ENCODE data around the gene OR5A2.

DNA sequence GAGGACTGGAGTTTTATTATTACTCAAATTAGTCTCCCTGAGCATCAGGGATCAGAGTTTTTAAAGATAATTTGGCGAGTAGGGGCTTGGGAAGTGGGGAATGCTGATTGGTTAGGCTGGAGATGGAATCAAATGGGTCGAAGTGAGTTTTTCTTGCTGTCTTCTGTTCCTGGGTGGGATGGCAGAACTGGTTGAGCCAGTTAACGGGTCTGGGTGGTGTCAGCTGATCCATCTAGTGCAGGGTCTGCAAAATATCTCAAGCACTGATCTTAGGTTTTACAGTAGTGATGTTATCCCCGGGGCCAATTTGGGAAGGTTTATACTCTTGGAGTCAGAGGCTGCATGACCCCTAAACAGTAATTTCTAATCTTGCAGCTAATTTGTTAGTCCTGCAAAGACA, 1.1 kb downstream of the OR5A2 start:
- no peak for TF ChIP-seq EZH2 (IDR thresholded peaks at IDR 0.05; ENCODE audit: insufficient read depth, poor library complexity, severe bottlenecking)
- no peak for TF ChIP-seq EZH2phosphoT487 (IDR thresholded peaks at IDR 0.05; ENCODE audit: insufficient read depth, low read depth)

Data from GM23248 (cell line).